Measurements from ENCODE around the gene ZCCHC10.
A peak's percentile ranks its signal among the peaks of the same experiment; 100 is the strongest.
"Not testable (repeated sequence)": the region's sequence is repeated elsewhere in the genome, so short reads cannot be mapped to it uniquely, and the experiment has no call there.

ZCCHC10 gene

DNA sequence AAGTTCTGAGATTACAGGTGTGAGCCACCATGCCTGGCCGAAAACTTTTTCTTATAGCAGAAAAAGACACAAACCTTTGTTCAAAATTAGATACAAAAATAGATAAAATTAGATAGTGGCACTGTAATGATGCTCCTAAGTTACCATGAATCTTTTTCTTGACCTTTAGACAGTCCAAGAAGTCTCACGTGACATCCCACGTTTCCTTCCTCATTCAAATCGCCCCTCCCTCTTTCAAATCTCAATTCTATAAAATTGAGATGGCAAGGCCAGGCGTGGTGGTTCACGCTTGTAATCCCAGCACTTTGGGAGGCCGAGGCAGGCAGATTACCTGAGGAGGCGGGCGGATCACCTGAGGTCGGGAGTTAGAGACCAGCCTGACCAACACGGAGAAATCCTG, 7.7 kb upstream of the ZCCHC10 start:
- Mint-ChIP-seq H3K9me3 (no peaks in the 10 kb centered on the region), H3K36me3 (ENCODE audit: low read depth) (no peaks in the 10 kb centered on the region), H3K4me1 (peaks cover 16% of the 10 kb centered on the region), H3K27ac (no peak overlapping the region), H3K4me3 (no peak overlapping the region), H3K27me3 (ENCODE audit: low read depth, poor library complexity) (peaks cover 4% of the 10 kb centered on the region)
- no peak for DNase-seq
- TF ChIP-seq, protein P1, sequence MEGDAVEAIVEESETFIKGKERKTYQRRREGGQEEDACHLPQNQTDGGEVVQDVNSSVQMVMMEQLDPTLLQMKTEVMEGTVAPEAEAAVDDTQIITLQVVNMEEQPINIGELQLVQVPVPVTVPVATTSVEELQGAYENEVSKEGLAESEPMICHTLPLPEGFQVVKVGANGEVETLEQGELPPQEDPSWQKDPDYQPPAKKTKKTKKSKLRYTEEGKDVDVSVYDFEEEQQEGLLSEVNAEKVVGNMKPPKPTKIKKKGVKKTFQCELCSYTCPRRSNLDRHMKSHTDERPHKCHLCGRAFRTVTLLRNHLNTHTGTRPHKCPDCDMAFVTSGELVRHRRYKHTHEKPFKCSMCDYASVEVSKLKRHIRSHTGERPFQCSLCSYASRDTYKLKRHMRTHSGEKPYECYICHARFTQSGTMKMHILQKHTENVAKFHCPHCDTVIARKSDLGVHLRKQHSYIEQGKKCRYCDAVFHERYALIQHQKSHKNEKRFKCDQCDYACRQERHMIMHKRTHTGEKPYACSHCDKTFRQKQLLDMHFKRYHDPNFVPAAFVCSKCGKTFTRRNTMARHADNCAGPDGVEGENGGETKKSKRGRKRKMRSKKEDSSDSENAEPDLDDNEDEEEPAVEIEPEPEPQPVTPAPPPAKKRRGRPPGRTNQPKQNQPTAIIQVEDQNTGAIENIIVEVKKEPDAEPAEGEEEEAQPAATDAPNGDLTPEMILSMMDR (IDR thresholded peaks at IDR 0.05), result no peak

DNA sequence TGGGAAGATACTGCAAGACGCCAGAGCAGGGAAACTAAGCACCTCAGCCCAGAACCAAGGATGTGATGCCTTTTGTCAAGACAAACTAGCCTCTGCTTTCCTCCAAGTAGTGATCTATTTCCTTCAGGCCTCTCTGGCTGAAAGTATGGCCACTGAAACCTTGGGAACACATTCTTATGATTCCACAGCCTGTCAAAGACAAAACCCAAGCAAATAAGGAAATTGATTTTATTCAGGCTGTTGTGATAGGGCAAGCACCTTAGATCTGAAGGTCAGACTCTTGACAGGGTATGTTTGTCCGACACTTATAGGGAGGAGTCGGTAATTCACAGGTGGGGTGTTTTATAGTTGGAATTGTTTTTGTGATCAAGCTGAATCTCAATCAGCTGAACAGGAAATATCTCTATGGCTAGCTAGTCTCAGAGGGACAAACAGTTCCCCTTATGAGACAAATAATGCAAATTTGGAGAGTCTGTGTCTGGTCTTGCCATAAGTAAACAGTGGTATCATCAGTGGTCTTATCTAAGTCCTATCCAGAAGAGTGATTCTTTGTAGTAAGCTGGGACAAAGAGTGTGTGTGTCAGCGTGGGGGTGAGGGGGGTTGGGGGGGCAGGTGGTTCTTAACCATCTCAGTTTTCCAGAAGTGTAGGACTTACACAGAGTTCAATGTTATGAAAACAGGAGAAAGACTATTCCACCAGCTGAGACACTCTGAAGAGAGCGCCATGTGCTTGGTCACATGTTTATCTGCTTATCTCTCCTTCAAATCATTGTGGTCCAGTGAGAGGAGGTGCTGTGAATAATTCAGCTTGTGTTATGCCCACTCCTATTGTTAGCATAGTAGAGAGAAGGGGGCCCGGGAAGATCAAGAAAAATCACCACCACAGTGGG, 6.7 kb upstream of the ZCCHC10 start:
- no peak for DNase-seq
- Mint-ChIP-seq H3K27me3 (ENCODE audit: low read depth, poor library complexity) (peaks cover 4% of the 10 kb centered on the region), H3K4me3 (no peak overlapping the region), H3K27ac (no peak overlapping the region), H3K9me3 (no peaks in the 10 kb centered on the region), H3K4me1 (peaks cover 16% of the 10 kb centered on the region), H3K36me3 (ENCODE audit: low read depth) (no peaks in the 10 kb centered on the region)
- TF ChIP-seq, protein P1 (IDR thresholded peaks at IDR 0.05), result no peak

DNA sequence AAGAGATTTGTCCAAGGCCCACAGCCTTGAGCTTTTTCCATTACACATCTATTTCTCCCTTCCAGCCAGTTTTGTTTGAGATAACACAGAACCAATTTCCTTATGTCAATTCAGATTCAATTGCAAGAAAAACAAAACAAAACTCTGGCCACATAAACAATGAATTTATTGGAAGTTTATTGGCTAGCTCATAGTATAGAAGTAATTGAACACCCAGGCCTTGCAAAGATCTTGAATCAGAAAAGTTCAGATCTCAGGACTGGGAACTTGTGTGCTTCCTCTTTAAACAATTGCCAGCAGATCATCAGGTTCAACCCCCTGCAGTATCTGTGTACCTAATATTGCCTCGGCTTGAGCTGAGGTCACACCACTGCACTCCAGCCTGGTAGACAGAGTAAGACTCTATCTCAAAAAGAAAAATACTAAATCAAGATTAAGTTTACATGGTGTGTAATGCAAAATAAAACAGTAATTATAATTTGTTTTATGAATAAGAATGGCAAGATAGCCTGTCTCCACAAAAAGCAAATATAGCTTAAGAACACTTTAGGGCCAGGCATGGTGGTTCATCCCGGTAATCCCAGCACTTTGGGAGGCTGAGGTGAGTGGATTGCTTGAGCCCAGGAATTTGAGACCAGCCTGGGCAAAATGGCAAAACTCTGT, 4.1 kb upstream of the ZCCHC10 start:
- H3K27me3 Mint-ChIP-seq (ENCODE audit: low read depth, poor library complexity), result peaks cover 4% of the 10 kb centered on the region

DNA sequence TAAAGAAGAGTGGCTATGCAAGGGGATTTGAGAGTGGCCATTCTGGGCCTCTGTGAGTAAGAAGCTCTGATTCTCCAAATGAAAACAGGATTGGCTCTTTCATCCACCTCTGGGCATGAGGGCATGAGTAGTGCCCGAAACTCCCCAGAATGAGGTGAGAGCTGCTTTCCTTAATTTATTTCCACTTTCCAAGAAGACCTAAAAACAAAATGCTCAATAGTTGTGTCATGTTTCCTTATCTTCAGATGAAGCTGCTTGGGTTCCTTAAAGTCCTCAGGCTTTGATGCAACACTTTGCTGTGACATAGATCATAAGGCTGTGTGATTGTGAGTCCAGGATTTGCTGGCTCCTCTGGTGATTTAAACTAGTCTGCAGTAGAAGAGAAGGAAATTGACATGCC, 3.1 kb upstream of the ZCCHC10 start:
- no peaks in the 10 kb centered on the region for H3K9me3 Mint-ChIP-seq
- no peak for DNase-seq
- peaks cover 4% of the 10 kb centered on the region for H3K27me3 Mint-ChIP-seq (ENCODE audit: low read depth, poor library complexity)
- H3K4me1 Mint-ChIP-seq, result peaks cover 30% of the 10 kb centered on the region
- H3K27ac Mint-ChIP-seq, result no peak overlapping the region
- peaks cover 5% of the 10 kb centered on the region for H3K36me3 Mint-ChIP-seq (ENCODE audit: low read depth)
- no peak overlapping the region for H3K4me3 Mint-ChIP-seq
- TF ChIP-seq, protein P1 (IDR thresholded peaks at IDR 0.05), result no peak

More for the DNA sequence above, 4.1 kb upstream of the ZCCHC10 start:
- Mint-ChIP-seq H3K4me3 (no peak overlapping the region), H3K36me3 (ENCODE audit: low read depth) (peaks cover 3% of the 10 kb centered on the region), H3K4me1 (peaks cover 25% of the 10 kb centered on the region), H3K9me3 (no peaks in the 10 kb centered on the region), H3K27ac (no peak overlapping the region)
- TF ChIP-seq, protein P1 (IDR thresholded peaks at IDR 0.05), result no peak
- no peak for DNase-seq

DNA sequence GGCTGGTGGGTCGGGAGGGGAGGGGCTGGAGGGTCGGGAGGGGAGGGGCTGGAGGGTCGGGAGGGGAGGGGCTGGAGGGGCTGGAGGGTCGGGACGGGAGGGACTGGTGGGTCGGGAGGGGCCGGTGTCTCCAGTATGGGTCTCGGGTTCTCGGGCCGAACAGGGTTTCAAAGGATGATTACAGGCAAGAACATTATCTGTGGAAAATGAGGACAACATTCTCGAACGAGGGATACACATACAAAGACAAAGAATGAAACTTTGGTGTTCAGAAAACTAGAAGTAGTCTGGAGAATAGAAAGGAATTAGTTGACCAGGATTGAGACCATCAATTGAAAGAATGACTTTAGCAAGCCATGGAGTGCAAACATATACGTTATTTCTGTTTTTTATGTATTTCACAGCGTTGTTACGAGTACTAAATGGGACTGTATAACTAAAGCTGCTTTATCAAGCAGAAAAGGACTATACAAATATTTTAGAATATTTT, 360 bp upstream of the ZCCHC10 start:
- TF ChIP-seq, protein P1 (IDR thresholded peaks at IDR 0.05), result no peak
- DNase-seq, result no peak
- peak overlapping the region; percentile 96 for H3K4me3 Mint-ChIP-seq
- no peak overlapping the region for H3K27ac Mint-ChIP-seq
- H3K4me1 Mint-ChIP-seq, result peaks cover 25% of the 10 kb centered on the region
- no peaks in the 10 kb centered on the region for H3K9me3 Mint-ChIP-seq
- H3K36me3 Mint-ChIP-seq (ENCODE audit: low read depth), result peaks cover 24% of the 10 kb centered on the region
- peaks cover 10% of the 10 kb centered on the region for H3K27me3 Mint-ChIP-seq (ENCODE audit: low read depth, poor library complexity)

DNA sequence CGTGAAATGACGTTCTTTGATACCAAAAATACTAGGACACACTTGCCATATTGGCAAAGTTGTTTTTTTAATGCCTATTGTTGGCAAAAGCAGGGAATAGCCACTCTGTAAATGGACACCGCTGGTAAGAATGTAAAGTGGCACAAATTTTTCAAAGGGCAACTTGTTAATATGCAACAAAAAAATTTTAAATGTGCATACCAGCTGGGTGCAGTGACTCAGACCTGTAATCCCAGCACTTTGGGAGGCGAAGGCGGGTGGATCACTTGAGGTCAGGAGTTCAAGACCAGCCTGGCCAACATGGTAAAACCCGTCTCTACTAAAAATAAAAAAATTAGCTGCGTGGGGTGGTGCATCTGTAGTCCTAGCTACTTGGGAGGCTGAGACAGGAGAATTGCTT, 6.9 kb downstream of the ZCCHC10 start:
- not testable (repeated sequence) for H3K27me3 Mint-ChIP-seq (ENCODE audit: low read depth, poor library complexity); H3K4me1 Mint-ChIP-seq; H3K4me3 Mint-ChIP-seq; H3K9me3 Mint-ChIP-seq; H3K27ac Mint-ChIP-seq; DNase-seq
- peaks cover 61% of the 10 kb centered on the region for H3K36me3 Mint-ChIP-seq (ENCODE audit: low read depth)
